ENCODE measurements around the gene HLCS.

HLCS gene

DNA sequence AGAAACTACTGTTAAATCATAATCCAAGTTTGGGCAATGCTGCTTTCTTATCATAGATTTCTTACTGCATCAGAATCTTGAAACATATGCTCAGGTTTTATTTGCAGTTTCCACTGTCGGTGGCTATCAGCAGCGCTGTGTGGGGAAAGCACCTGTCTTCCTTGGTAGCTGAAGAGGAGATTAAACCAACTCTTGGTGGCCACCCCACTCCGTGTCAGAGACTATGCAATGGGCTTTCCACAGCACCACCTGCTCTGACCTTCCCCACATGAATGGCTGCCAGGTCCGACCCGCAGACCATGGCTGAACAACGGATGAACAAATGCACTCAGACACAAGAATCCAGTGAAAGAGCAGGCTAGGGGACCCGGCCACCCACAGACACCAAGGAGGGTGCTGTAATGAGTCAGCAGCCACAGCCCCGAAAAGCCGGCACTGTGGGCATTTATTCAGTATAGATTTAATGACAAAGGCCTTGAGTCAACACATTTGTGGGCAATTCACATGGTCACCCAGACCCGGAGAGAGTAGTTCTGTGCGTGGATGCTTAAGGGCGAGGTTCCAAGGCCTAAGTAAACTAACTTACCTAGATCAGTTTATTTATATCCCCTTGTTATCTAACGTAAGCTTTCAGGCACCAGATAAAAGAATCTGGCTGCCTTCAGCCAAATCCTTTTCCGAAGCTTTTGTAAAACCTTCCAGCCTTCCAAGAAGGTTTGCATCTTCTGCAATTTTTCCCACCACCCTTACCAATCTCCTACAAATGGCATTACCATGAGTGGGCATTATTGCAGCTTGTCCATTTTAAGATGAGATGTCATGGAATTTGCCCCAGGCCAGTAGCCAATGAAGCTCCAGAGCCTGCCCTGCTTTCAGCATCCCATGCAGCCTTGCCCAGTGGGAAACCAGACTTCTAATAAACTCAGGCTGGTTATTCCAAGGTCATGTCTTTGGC lies 82.7 kb downstream of the HLCS start:
- DNase-seq (ENCODE audit: low read depth, low spot score): no peak

DNA sequence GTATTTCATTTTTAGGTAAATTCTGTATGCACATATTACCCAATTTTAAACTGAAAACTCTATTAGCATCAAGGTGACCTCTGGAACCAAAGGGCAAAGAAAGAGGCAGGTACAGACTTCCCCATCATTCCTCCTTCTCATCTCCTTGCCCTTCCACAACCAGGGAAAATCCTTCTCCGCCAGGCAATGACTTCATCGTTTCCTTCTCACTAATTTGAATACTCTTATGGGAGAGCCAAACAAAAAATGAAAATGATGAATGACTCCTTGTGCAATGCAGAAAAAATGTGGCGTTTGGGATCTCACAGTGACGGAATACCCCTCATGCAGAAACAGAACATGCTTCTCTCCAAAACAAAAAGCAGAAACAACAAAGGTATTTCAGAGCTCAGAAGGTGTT lies 83.7 kb downstream of the HLCS start:
- DNase-seq (ENCODE audit: low read depth, low spot score): no peak

- DNase-seq (ENCODE audit: low read depth, low spot score): no peak
Measured at GRCh38 chr21:36881228-36881627, 85.2 kb downstream of the HLCS start.

GRCh38 chr21:36879827-36880226 lies 86.6 kb downstream of the HLCS start:
- no peak for DNase-seq (ENCODE audit: low read depth, low spot score)

- no peak for DNase-seq (ENCODE audit: low read depth, low spot score)
Measured at GRCh38 chr21:36877741-36878140, 88.7 kb downstream of the HLCS start.

GRCh38 chr21:36874665-36875064 lies 91.8 kb downstream of the HLCS start:
- no peak for DNase-seq (ENCODE audit: low read depth, low spot score)

GRCh38 chr21:36873513-36873912 lies 93.0 kb downstream of the HLCS start:
- no peak for DNase-seq (ENCODE audit: low read depth, low spot score)

- DNase-seq (ENCODE audit: low read depth, low spot score): no peak
Measured at GRCh38 chr21:36867291-36867905, 99.1 kb downstream of the HLCS start.

- no peak for DNase-seq (ENCODE audit: low read depth, low spot score)
Measured at GRCh38 chr21:36866419-36866818, 100.0 kb downstream of the HLCS start.

DNA sequence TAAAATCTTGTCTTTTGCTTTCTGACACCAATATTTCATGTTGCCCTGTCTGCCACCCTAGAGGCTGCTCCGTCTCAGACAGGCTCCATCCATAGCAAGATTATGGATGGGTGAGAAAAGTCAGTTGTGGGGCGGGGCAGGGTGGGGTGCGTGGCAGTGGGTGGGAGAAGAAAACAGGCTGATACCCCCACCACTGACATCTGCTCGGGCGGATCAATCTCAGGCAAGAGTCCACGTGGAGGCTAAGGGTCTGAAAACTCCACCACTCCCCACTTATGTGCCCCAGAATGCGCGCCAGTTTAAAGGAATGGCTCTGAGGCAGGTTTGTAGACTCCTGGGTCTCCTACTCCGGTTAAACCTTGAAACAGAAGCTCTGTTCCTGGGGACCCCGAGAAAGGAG lies 101.5 kb downstream of the HLCS start:
- no peak for DNase-seq (ENCODE audit: low read depth, low spot score)

- DNase-seq (ENCODE audit: low read depth, low spot score): no peak
Measured at GRCh38 chr21:36863260-36863659, 103.2 kb downstream of the HLCS start.

- no peak for DNase-seq (ENCODE audit: low read depth, low spot score)
Measured at GRCh38 chr21:36861595-36862323, 104.7 kb downstream of the HLCS start.

- DNase-seq (ENCODE audit: low read depth, low spot score): no peak
Measured at GRCh38 chr21:36860736-36861594, 105.5 kb downstream of the HLCS start.

DNA sequence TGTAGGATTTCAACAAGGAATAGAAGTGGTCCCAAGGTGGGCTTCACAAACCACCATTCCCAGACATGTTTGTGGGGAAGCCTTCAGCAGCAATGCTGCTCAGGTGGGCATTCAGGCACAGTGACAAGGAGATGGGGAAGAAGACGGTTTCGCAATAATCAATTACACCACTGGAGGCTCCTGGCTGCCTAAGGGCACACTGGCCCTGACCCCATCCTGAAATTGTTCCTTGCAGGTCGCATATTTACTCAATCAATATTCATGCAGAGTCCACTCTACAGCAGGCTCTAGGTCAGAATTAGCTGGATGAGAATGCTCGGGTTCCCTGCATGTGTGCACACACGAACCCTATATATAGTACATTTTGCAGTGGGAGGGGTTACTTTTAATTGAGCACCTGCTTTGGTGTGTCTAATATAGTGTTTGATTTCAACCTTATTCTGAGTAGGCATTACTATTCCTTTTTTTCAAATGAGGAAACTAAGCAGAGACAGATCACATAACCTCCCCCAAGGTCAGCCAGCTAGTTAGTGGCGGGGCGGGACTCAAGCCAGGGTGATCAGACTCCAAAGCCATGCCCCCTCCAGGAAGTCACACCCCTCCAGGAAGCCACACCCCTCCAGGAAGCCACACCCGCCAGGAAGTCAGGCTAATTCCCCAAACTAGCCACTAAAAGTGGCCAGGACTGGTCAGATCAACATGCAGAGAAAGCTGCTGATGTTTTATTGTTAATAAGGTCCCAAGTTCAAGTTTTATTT lies 106.5 kb downstream of the HLCS start:
- DNase-seq (ENCODE audit: low read depth, low spot score): no peak

DNA sequence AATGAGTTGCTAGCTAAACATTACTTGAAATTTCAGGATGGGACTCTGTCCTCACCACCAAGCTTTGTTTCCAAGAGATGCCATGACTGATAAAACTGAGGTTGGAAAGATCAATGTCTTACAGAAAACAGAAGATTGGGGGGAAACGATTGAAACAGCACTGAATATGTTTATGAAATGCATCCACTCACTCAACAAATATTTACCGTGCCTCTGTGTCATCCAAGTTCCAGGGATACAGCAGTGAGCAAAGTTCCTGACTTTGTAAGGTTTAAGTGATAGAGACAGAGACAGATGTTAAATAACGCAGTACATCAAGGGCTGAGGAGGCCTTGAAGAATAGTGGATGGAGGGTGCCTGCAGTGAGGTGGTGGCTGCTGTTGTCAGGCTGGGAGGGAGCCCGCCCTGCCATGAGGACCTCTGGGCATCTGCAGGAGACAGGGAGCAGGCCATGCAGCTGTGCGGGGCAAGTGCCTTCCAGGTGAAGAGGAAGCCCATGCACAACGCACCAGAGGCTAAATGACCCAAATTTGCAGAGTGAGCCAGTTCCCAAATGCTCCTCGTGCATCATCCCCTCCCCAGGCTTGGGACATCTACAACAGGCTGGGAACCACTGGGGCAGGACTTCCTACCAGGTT lies 108.0 kb downstream of the HLCS start:
- no peak for DNase-seq (ENCODE audit: low read depth, low spot score)

GRCh38 chr21:36856643-36857042 lies 109.8 kb downstream of the HLCS start:
- no peak for DNase-seq (ENCODE audit: low read depth, low spot score)

DNA sequence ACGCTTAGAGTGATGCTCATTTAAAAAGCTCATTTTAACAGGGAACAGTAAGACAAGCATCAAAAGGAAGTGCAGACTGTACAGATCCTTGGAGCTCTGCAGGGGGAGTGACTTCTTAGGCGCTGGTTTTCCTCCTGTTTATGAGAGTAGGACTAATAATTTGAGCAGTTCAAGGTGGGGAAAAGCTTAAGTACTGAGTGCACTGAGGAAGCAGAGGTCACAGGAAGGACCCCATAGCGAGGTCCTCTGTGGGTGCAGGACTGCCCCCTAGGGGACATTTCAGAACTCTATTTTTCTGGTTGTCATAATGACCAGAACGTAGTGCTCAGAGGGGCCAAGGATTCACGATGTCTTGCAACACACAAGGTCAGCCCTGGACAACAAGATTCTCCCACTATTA lies 112.1 kb downstream of the HLCS start:
- DNase-seq (ENCODE audit: low read depth, low spot score): no peak

- DNase-seq (ENCODE audit: low read depth, low spot score): no peak
Measured at GRCh38 chr21:36852864-36853263, 113.6 kb downstream of the HLCS start.

- DNase-seq (ENCODE audit: low read depth, low spot score): no peak
Measured at GRCh38 chr21:36852293-36852692, 114.2 kb downstream of the HLCS start.

DNA sequence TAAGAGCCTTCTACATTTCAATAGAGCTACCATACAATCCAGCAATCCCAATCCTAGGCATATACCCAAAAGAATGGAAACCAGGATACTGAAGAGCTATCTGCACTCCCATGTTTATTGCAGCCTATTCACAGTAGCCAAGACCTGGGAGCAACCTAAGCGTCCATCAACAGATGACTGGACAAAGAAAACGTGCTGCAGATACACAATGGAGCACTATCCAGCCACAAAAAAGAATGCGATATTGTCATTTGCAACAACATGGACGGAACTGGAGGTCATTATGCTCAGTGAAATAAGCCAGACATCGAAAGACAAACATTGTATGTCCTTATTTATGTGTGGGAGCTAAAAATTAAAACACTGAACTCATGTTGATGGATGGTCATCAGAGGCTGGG lies 115.3 kb downstream of the HLCS start:
- no peak for DNase-seq (ENCODE audit: low read depth, low spot score)
